GM21619 (cell line): ENCODE measurements around the gene SARDH.
"Not testable (repeated sequence)": the region's sequence is repeated elsewhere in the genome, so short reads cannot be mapped to it uniquely, and the experiment has no call there.

ENCODE experiments used
- ATAC-seq: cut with Tn5 transposase; IDR thresholded peaks from one replicate; pipeline ENCODE4 v1.9.1; 2021; ENCODE audit not compliant: unreplicated experiment

SARDH gene

DNA sequence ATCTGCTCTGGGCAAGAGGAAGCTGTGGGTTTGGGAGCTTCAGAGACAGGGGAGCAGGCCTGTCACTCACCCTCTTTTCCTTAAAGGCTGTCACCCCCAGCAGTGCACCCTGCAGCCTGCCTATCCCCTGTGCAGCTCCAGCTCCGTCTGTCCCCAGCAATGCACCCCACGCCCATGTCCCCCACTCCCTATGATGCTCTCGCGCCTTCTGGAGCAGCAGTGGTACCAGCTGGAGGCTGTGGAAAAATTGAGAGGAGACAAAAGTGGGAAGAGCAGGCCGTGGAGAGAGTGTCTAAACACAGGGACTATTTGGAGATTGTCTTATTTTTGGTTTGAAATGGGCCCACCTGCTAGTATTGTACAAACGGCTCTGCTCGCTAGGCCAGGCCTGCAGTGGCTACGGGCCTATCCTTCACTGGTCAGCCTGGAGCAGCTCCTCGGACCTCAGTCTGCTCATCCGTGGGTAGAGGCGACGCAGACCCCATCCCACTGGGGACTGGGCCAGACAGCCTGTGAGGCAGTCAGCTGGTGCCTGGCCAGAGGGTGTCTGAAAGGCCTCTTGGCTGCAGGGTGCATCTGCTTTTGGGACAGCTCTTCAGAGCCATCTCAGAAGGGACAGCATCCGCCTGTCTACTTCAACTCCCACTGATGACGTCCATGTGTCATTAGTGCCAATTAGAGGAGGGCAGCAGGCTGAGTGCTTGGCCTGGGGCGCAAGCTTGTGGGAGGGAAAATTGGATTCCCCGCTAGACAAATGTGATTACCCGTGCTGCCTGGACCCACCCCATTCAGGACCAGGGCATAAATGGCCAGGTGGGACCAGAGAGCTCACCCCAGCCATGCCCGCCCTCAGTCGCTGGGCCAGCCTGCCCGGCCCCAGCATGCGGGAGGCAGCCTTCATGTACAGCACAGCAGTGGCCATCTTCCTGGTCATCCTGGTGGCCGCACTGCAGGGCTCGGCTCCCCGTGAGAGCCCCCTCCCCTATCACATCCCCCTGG, 102.3 kb downstream of the SARDH start, which contains the start of gene DBH:
Gene DBH (plus strand): TSS at position 831 of the 999 bp plus-strand sequence. CDS start 9 bp downstream, at position 840.
- no peak for ATAC-seq

DNA sequence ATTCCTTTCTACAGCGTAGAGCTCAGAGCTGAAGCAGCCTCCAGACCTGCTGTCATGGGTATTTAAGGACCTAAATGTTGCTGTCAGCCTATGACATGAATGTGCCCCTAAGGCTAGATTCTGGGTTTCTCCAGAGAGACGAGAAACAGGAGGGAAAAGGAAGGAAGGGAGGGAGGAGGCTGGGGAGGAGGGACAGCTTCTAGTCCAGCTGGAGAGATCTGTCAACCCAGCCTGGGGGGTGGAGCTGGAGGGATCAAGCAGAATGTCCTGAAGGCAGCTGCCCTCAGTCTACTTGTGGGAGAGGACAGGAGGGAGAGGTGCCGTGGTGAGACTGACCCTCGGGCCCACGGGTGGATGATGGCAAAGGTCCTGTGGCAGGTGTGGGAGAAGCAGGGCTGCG, 103.1 kb downstream of the SARDH start:
- no peak for ATAC-seq

DNA sequence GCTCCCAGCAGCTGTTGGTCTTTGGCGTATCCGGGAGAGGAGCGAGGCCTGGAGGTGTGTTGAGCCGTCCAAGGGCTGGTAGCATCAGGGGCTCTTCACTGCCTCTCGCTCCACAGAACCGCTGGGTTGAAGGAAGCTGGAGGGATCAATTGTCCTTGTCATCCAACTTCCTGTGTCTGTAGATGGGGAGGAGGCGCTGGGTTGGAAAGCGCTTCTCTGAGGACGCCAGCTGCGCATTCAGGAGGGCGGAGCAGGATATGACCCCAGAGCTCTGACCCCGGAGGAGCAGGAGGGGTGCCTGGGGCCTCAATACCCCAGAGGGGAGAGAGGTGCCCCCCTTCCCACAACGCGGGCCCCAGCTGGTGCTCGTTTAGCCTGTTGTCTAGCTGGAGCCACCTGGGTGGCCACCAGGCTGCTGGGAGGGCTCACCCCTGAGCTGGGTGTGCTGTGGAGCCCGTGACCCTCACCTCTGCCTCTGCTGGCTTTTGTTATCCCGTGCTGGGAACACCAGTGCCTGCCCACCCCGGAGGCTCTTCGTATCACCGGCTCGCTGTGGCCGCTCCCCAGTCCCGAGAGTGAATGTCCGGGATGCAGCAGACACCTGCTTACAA, 104.0 kb downstream of the SARDH start:
- ATAC-seq = no peak

DNA sequence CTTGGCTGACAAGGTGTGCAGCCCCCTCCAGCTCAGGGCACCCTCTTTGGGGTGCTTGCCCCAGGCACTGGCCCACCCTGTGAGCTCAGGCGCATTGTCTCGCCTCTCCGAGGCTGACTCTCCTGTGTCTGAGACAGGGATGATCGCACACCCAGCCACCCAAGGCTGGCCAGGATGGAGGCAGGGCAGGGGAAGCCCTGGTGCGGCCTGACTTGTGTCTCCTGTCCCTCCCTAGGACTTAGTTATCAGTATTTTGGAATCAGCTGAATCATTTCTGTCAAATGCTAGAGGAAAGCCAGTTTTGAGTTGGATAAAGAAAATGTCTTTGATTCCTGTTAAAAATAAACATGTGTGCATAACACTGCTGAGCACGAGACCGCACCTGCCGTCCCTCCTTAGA, 104.5 kb downstream of the SARDH start:
- no peak for ATAC-seq

DNA sequence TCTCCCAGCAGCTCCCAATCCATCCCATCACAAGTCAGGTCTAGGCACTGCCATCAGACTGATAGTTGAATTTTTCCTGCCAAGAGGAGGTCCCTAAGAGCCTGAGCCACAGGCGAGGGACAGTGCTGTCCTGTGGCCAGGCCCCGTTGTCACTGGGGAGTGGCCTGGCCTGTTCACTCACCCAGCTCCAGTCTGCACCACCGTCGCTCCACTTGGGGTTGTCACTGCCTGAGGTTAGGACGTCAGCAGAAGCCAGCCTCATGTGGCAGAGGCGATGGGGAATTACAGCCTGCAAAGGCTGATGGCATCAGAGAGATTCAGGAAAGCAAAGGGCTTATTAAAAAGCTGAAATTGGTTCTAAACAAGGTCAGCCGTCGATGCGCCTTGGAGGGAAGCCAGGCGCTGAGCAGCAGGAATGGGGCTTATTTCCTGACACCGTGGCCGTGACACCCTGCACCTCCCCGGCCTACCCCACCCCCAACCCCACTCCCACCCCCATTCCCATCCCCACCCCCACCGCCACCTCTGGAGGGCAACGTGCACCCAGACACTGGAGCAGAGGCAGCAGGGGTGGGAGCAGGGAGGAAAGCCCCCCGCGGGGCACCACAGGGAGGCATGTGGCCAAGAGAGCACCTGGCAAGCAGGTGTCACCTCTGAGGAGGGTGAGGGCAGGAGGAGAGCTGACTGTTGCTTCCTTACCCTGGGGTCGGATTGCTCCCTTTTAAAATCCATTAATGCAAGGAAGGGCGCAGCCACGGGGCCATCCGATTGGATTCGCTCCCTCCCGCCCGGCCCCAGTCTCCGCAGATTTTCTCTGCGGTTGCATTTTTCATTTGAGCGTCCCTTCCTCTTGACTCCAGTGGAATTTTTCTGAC, 105.1 kb downstream of the SARDH start:
- ATAC-seq = no peak

DNA sequence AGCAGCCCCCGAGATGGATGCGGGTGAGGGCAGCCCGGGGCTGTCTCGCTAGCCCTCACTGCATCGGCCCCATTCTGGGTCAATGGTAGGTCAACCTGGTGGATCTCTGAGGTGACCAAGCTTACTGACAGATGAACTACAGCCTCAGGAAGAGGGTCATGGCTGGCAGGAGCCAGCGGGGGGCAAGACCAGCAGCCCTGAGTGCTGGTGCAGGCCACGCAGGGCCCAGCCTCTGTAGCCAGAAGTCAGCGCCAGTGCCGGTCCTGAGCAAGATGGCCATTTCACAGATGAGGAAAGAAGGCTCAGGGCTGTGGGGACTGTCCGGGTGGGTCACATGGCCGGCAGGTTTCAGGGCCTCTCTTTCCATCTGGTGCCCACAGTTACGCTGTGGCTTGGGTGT, 107.0 kb downstream of the SARDH start:
- no peak for ATAC-seq

DNA sequence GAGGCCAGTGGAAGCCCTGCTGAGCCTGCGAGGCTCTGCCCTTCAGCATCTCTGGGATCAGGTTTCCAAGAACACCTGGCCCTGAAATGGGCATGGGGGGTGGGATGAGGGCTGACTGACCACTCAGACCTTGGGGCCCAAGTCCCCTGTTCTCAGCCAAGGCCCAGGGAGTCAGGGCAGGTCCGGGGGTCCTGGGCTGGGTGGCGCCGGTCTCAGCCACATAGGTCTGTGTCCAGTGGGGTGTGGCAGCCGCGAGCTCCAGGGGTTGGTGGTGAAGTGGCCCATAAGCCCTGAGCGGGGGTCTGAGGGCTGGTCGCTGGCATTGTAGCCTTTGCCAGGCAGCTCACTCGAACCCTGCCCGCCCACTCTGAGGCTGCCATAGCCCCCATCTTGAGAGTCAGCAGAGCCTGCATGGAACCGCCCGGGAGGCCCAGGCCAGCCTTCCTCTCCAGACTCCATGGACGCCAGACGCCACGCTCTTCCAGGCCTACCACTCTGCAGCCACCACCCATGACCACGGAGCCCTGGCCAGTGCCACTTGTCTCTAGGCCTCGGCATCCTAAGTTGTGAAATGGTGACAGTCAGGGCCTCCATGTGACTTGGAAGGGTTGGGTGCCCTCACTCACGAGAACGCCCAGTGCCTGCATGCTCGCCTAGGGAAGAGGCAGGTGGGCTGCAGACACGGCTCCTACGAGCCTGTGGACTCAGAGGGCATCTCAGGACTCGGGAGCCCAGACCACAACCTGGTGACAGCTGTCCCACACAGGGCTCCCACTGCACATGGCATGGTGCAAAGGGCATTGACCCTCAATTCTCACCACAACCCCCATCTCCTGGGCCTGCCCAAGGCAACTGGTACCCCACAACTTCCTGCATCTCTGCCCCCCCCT, 108.7 kb downstream of the SARDH start:
- ATAC-seq = no peak

DNA sequence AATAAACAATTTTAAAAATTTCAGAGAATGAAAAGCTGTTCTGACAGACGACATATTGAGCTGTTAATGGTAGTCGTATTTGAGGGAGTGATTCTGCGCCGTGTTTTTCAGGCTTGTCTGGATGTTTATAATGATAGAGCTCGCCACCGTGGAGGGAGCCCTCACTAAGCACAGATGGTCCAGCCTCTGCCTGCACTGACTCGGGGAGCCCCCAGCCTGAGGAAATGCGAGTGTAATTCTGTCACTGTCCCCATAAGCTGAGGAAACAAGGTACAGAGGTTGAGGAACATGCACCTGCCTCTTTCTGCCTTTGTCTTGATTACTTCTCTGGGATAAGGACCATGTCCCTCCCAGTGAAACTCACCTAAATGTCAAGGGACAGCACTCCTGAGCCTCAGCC, 109.4 kb downstream of the SARDH start:
- no peak for ATAC-seq

DNA sequence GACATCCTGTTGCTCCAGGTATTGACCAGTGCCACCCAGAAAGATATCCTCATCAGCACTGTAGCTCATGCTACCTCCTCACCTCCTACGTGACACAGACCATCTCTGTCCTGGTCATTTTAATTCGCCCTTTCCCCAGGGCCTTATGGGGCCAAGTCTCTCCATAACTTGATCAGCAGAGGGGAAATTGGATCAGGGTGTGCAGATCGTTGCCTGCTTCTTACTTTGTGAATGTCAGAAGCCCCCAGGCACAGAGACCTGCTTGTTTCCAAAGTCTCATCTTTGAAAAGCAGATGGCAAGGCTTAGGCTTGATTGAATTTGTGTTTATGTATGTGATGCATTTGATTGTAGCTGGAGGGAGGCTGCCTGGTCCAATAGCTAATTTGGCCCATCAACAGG, 110.8 kb downstream of the SARDH start:
- no peak for ATAC-seq

DNA sequence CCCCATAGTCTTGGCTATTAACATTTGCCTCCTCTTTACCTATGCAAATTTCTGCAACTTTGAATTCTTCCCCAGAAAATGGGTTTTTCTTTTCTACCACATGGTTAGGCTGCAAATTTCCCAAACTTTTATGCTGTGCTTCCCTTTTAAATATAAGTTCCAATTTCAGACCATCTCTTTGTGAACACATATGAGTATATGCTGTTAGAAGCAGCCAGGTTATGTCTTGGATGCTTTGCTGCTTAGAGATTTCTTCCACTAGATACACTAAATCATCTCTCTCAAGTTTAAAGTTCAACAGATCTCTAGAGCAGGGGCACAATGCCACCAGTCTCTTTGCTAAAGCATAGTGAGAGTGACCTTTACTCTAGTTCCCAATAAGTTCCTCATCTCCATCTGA, 112.1 kb downstream of the SARDH start:
- not testable (repeated sequence) for ATAC-seq

DNA sequence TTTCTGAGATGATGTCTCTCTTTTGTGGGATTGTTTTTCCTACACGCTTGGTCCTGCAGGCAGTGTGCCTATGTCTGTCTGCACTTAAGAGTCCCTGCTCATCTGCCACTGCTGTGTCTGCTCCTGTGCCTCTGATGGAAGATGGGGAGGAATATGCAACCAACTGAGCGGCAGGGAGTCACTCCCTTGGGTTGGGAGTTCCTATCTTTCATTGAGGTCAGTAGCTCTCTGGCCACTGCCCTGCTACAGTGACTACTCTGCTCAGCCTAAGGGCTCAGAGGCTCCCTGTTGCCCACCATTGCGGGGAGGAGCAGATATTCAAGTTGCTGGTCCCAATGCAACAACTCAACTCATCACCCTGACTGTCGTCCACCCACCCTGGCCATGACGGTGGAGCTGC, 115.6 kb downstream of the SARDH start:
- no peak for ATAC-seq

DNA sequence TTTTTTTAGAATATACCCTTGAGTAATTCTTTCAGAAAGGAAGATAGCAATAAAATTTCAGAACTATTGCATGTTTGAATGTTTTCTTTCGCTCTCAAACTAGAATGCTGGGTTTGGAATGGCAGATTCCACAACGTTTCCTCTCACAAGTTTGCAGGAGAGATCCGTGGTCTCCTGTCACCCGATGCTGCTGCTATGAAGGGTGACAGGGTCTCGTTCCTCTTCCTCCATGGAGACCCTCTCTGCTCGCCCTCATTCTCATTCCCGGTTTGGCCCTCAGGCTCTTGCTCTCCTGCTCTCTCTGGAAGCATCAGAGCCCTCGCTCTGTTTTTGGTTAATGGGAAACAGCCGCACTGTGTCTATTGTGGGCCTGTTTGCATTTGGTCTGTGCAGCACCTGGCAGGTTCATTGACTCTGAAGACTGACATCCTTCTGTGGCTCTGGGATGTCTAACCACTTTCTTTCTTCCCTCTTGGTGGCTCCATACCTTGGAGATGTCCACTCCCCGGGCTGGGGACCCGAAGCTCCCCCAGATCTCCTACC, 116.4 kb downstream of the SARDH start:
- ATAC-seq = no peak

DNA sequence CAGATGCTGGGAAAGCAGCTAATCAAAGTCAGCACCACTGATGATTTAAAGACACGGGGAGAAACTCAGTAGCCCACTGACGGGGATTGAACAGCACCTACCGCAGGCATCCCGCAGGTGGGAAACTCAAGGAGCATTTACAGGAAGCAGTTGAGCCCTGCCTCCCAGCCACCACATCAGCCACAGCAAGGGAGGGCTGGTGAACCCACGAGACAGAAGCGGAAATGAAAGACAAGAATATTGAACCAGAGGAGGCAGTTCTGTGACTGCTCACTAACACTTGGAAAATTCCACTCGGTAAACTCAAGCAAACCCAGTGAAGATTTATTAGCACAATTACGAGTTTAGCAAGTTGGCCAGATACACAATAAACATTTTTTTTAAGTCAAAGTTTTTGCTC, 118.4 kb downstream of the SARDH start:
- ATAC-seq = no peak

DNA sequence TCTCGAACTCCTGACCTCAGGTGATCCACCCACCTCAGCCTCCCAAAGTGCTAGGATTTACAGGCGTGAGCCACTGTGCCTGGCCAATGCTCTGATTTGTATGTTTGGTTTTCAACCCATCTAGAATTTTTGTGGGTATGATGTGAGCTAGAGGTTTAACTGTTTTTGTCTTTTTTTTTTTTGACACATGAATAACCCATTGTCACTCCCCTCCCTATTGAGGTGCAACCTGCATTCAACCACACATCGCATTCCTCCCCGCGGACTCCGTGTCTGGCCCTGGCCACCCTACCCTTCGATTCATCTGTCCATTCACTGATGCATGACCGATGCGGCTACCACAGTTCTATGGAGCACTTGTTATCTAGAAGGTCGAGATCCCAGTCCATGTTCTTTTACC, 119.4 kb downstream of the SARDH start:
- ATAC-seq = no peak

DNA sequence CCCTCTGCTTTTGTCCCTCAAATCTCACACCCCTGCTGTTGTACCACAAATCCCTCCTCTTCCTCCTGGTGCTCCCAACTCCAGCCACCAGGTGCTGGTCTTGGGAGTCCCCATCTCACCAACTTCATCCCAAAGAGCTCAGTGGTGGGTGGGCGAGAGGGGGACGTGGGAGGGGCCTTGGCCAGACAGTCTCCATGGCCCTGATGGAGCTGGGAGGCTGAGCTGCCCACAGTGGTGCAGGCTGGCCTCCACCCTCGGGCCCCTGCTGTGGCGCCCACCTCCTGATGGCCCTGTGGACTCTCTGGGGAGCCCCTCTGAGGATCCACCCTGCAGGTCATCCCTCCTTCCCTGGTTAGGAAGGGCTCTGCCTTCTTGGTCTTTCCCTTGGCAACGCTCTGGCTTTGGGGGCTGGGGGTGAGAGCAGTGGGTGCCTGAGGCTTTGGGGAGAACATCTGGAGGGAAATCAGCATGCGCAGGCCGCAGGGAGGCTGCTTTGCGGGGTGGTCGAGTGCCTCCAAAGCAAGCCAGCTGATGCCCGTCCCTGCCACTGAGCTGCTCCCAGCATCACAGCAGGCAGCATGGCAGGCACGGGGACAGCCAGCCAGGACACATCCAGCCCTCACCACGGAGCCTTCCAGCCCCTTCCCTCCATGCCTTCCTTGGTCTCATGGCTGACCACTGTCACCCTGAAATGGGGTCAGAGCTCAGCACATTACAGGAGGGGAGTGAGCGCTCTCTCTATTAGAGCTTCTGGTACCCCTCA, 121.3 kb downstream of the SARDH start:
- no peak for ATAC-seq

DNA sequence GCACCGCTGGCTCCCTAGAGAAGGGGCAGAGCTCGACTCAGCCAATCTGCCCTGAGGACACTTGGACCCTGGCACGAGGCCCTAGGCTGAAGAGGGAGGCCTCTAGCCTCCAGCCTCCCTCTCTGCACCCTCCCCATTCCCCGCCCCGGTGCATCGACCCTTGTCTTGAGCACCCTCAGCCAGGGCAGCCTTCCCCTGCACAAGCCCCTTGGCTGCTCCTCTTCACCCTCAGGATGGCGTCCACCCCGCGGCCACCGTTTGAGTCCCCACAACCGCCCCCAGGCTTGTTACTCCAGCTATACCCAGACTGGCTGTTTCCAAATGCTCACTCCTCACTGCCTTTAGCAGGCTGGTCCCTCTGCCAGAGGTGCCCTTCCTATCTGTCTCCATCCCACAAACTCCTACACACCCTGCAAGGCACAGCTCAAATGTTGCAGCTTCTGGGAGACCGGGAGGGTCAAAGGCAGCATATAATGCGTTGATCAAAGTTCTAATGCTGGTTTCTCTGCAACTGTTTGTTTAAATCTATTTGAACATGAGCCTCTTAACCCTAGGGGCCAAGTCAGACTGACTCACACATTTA, 122.5 kb downstream of the SARDH start:
- no peak for ATAC-seq

DNA sequence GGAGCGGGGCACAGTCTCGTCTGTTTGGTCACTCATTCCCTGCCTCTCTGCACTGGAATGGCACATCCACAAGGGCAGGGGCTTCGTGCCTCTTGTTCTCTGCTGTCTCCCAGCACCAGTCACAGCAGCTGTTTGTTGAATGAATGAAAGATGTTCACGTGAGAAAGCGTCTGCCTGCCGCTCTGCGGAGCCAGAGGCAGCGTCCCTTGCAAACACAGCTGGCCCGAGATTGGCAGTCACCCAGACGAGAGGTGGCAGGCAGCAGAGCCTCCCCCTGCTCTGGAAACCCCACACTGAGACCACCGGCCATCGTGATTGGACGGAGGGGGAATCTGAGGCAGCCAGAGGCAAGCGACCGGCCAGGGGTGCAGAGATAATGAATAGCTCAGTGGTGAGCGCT, 123.0 kb downstream of the SARDH start:
- no peak for ATAC-seq

DNA sequence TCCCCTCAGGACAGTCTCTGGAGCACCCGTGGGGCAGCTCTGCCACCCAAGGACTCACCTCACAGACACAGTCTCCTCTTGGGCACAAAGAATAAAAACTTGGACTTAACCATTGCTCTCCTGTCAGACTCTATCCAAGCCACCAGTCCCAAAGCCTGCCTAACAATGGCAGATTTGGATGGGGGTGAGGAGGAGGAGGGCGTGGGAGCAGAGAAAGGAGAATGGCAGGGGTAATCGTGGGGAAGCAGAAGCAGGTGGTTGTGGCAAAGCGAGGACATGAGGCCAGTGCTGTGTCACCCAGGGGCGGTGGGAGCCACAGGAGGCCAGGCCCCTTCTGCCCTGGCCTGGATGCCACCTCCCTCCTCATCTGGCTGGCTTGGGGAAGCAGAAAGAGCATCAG, 123.5 kb downstream of the SARDH start:
- ATAC-seq = no peak

DNA sequence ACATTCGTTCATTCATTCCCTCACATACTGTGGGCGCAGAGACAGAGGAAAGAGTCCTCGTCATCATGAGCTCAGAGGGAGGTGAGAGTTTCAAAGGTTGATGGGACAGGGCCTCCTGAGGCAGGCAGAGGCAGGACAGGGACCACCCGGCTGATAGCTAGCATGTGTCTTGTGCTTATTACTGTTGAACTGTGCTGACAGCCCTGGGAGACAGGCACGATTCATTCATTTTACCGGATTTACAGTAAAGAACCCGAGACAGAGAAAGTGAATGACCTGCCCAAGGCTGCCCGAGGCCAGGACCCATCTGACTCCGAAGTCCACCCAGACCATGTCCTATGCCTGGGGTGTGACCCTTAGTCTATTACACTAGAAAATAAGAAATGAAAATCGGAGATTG, 124.1 kb downstream of the SARDH start:
- no peak for ATAC-seq
